Measurements from ENCODE around the gene NUCB2. TPM values are rescaled to one million over a fixed set of nuclear protein-coding genes. Genes with fewer than 3 reads are reported as not detected.

The NUCB2 gene
- total and polyA plus RNA-seq, 10 of the 15 experiments (the other 5 are each of a cell fraction or from before 2014, with no cell fraction given): 16.0 to 74.1 (median 52.1) TPM

- TF ChIP-seq REST (IDR thresholded peaks at IDR 0.05; ENCODE audit: low read depth, low read length) (no peak), ASH2L (IDR thresholded peaks at IDR 0.05; ENCODE audit: borderline replicate concordance, low read depth) (no peak), RAD51 (IDR thresholded peaks at IDR 0.05) (no peak), KDM1A (IDR thresholded peaks at IDR 0.05; ENCODE audit: borderline replicate concordance) (no peak), RELB (IDR thresholded peaks at IDR 0.05; ENCODE audit: low read depth) (0 out of 2 replicates have a peak, but pooled peaks have one; percentile 51), HSF1 (IDR thresholded peaks at IDR 0.05; ENCODE audit: low read depth, low read length) (no peak), EP300 (IDR thresholded peaks at IDR 0.05; ENCODE audit: borderline replicate concordance in 1 of 2, control insufficient read depth in 1 of 2, low read depth in 2 of 2, low read length in 2 of 2) (no peak; a peak in 1 of 4 replicates), MXI1 (IDR thresholded peaks at IDR 0.05; ENCODE audit: low read depth, low read length) (peak; percentile 69; the same call in 1 of the 2 replicates), MAX (IDR thresholded peaks at IDR 0.05; ENCODE audit: low read depth, low read length) (no peak), MLLT1 (IDR thresholded peaks at IDR 0.05) (peak; percentile 85), CBX3 (IDR thresholded peaks at IDR 0.05; ENCODE audit: borderline replicate concordance, low read depth) (no peak), IKZF1 (conservative IDR thresholded peaks at IDR 0.05) (peak; percentile 89), ZBED1 (IDR thresholded peaks at IDR 0.05; ENCODE audit: borderline replicate concordance) (no peak), BCL11A (IDR thresholded peaks at IDR 0.05; ENCODE audit: low read depth, low read length) (0 out of 2 replicates have a peak, but pooled peaks have one; percentile 26), POLR2A (IDR thresholded peaks at IDR 0.05; ENCODE audit: low read depth, low read length) (peak; percentile 86), NBN (IDR thresholded peaks at IDR 0.05) (peak; percentile 79; the same call in 1 of the 2 replicates), MEF2B (IDR thresholded peaks at IDR 0.05; ENCODE audit: partially characterized antibody, poor library complexity, severe bottlenecking) (peak; percentile 41), EZH2 (IDR thresholded peaks at IDR 0.05; ENCODE audit: borderline replicate concordance, control insufficient read depth, low read depth, low read length) (no peak), RB1 (IDR thresholded peaks at IDR 0.05; ENCODE audit: borderline replicate concordance) (peak; percentile 81; the same call in 1 of the 2 replicates), NR2C1 (IDR thresholded peaks at IDR 0.05) (no peak)
These were observed at the start of gene NUCB2 (continued) for GRCh38 chr11:17276236-17277023.

Measured in GM12878 (cell line).